ENCODE results near the gene AATF. TPM values are rescaled to one million over a fixed set of nuclear protein-coding genes. Genes with fewer than 3 reads are reported as not detected.

AATF gene
- total RNA-seq, 1 donor from 2014 or later, result 42.8 TPM

DNA sequence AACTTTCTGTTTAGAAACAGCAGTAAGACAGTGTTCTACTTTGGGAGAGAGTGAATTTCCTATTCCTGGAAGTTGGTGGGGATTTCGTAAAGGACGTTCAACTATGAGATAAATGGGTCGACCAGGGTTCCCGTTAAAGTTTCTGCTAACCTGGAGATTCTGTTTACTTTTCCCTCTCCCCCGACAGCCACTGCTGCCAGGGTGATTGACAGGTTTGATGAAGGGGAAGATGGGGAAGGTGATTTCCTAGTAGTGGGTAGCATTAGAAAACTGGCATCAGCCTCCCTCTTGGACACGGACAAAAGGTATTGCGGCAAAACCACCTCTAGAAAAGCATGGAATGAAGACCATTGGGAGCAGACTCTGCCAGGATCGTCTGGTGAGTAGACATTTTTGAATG lies 1.3 kb downstream of the AATF start:
- intact Hi-C loops (cut with DNase I), result no loop called here

DNA sequence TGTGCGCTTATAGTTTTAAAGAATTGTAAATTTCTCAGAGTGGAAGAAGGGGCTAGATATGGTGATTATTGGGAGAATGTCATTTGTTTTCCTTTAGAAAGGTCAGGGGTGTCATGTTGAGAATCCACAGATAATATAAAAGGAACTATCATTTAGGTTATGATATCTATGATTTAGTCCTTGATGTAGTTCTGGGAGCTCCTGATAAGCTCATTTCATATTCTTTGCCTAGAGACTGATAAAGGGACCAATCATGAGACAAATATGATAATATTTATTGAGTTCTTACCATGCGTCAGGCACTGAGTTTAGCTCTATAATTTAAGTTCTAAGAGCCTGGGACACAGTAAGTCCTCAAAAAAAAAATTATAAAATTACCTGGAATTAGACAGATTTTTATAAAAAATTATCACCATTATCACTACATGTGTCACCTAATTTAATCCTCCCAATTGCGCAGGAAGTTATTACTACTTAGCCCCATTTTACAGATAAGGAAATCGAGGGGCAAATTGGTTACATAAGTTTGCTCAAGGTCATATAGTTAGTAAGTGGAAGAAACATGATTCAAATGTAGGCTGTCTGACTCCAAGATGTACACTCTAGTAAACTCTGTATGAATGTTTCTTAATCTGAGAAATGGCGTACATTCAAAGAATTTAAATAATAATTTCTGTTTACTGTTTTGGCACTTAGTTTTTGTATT lies 2.5 kb downstream of the AATF start:
- H3K4me3 ChIP-seq, result no peak overlapping the region
- H3K27ac ChIP-seq, result no peak overlapping the region
- H3K9me3 ChIP-seq, result no peaks in the 10 kb centered on the region
- peaks cover 17% of the 10 kb centered on the region for H3K4me1 ChIP-seq
- intact Hi-C loops (cut with DNase I), result no loop called here
- DNase-seq (no peak), ATAC-seq (no peak)
- peaks cover 59% of the 10 kb centered on the region for H3K36me3 ChIP-seq
- H3K27me3 ChIP-seq, result peaks cover 16% of the 10 kb centered on the region
- TF ChIP-seq, protein P1, sequence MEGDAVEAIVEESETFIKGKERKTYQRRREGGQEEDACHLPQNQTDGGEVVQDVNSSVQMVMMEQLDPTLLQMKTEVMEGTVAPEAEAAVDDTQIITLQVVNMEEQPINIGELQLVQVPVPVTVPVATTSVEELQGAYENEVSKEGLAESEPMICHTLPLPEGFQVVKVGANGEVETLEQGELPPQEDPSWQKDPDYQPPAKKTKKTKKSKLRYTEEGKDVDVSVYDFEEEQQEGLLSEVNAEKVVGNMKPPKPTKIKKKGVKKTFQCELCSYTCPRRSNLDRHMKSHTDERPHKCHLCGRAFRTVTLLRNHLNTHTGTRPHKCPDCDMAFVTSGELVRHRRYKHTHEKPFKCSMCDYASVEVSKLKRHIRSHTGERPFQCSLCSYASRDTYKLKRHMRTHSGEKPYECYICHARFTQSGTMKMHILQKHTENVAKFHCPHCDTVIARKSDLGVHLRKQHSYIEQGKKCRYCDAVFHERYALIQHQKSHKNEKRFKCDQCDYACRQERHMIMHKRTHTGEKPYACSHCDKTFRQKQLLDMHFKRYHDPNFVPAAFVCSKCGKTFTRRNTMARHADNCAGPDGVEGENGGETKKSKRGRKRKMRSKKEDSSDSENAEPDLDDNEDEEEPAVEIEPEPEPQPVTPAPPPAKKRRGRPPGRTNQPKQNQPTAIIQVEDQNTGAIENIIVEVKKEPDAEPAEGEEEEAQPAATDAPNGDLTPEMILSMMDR (IDR thresholded peaks at IDR 0.05), result no peak

More for the DNA sequence above, 1.3 kb downstream of the AATF start:
- TF ChIP-seq, protein P1 (IDR thresholded peaks at IDR 0.05), result no peak
- no peak for DNase-seq
- peaks cover 28% of the 10 kb centered on the region for H3K27me3 ChIP-seq
- ATAC-seq, result no peak
- no peak overlapping the region for H3K27ac ChIP-seq
- H3K4me1 ChIP-seq, result peaks cover 17% of the 10 kb centered on the region
- H3K9me3 ChIP-seq, result no peaks in the 10 kb centered on the region
- peaks cover 47% of the 10 kb centered on the region for H3K36me3 ChIP-seq
- H3K4me3 ChIP-seq, result peak overlapping the region; percentile 66

DNA sequence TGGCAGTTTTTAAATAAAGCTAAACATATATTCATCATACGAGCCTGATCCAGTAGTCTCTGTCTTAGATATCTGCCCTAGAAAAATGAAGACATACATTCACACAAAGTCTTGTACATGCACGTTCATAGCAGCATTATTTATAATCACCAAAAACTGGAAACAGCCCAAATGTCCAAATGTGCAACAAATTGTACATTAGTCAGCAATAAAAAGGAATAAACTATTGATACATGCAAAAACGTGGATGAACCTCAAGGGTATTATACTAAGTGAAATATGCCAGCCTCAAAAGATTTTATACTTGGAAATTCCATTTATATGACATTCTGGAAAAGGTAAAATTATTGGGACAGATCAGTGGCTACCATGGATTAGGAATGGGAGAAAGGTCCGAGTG lies 22.8 kb downstream of the AATF start:
- DNase-seq, result no peak
- Histone ChIP-seq H3K27me3 (no peaks in the 10 kb centered on the region), H3K4me3 (no peak overlapping the region), H3K36me3 (peaks cover 11% of the 10 kb centered on the region), H3K27ac (no peak overlapping the region), H3K4me1 (no peaks in the 10 kb centered on the region), H3K9me3 (no peaks in the 10 kb centered on the region)
- TF ChIP-seq, protein P1 (IDR thresholded peaks at IDR 0.05), result no peak
- no peak for ATAC-seq
- intact Hi-C loops (cut with DNase I), result no loop called here

DNA sequence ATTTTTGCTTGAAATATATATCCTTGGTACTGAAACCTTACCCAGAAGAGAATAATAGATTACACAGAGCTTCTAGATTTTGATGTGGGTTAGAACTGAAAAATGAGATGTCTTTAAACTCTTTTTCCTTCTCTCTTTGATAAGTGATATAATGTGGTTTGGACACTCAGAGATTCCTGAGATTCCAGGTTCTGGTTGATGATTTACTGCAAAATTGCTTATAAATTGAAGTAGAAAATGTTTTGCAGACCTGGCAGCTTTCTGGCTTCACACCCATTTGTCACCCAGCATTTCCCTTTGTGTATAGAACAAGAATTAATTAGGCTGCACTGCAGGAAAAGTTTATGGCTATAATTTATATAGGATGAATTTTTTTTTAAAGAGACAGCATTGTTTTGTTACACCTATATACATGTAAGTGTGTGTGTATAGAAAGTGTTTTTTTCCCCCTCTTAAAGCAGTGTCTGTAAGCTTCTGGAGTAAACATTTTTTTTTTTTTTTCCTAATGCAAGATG lies 23.5 kb downstream of the AATF start:
- H3K36me3 ChIP-seq, result peaks cover 11% of the 10 kb centered on the region
- no peak for DNase-seq
- intact Hi-C loops (cut with DNase I), result no loop called here

DNA sequence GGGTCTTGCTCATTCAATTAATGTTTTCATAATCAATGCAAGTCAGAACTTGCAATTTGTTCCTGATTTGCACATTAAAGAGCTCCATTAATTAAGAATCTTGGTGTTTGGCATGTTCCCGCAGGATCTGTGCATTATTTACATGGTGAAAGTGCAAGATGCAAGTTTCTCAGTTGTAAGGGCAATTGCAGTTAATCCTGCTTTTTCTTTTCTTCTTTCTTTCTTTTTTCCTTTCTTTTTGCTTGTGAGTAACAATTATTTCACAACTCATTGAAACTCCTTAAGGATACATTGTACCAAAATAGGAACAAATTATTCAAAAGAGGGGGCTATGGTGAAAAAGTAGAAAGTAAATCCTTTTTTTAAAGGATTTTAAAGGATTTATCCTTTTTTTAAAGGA lies 24.2 kb downstream of the AATF start:
- Histone ChIP-seq H3K4me1 (no peaks in the 10 kb centered on the region), H3K27me3 (no peaks in the 10 kb centered on the region), H3K4me3 (no peak overlapping the region), H3K36me3 (peaks cover 11% of the 10 kb centered on the region), H3K27ac (no peak overlapping the region), H3K9me3 (no peaks in the 10 kb centered on the region)
- TF ChIP-seq, protein P1 (IDR thresholded peaks at IDR 0.05), result no peak
- no peak for ATAC-seq
- intact Hi-C loops (cut with DNase I), result no loop called here
- DNase-seq, result no peak

More for the DNA sequence above, 23.5 kb downstream of the AATF start:
- Histone ChIP-seq H3K4me1 (no peaks in the 10 kb centered on the region), H3K4me3 (no peak overlapping the region), H3K9me3 (no peaks in the 10 kb centered on the region), H3K27ac (no peak overlapping the region), H3K27me3 (no peaks in the 10 kb centered on the region)
- no peak for ATAC-seq
- TF ChIP-seq, protein P1 (IDR thresholded peaks at IDR 0.05), result no peak
